Posterior cingulate gyrus (tissue), 11 donors: ENCODE results near the gene ZMIZ1.

Experiments used
- DNase-seq, 10 donors: peaks; one replicate each; pipeline versions ENCODE4 v3.0.0 to v3.0.0-alpha.2; 2020 to 2021; ENCODE audit warnings: mixed read lengths in 3 of 10
- intact Hi-C: fragments of 100-400 bp; cut with DNase I; formaldehyde crosslinking; loops from one replicate; pipeline ENCODE4 v1.15.1; 2023

The ZMIZ1 gene

DNA sequence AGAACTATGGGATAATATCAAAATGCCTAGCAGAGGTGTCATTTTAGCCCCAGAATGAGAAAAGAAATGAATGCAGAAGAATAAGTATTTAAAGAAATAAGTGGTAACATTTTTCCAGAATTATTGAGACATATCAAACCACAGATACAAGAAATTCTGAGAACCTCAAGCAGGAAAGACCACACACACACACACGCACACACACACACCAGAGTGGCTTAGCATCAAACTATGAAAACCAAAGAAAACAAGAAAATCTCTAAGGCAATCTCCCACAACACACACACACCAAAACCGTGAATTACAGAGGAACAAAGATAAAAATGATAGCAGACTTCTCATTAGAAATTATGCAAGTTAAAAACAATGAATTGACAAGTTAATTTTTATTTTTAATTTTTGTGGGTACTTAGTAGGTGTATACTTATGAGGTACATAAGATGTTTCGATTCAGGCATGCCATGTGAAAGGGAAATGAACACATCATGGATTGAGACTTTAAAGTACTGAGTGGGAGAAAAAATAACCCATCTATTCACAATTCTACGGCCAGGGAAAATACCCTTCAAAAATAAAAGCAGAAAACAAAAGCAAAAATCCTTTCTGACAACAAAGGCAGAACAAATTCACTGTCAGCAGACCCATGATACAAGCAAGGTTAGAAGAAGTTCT is 293.1 kb downstream of the ZMIZ1 start:
- DNase-seq, result no peak
- intact Hi-C loops, result no loop called here
